COLO668 (cell line): ENCODE measurements around the gene PSMD3.

Experiments
- DNase-seq: peaks from one replicate; lab custom pipeline; 2025; ENCODE audit not compliant: unreplicated experiment; lab: John Stamatoyannopoulos, UW

The PSMD3 gene

GRCh38 chr17:39955726-39956225, 24.8 kb upstream of the PSMD3 start:
- DNase-seq: no peak

- DNase-seq: no peak
Observed at GRCh38 chr17:39960524-39961041, 20.0 kb upstream of the PSMD3 start.

- peak; percentile 64 for DNase-seq
Observed at GRCh38 chr17:39962642-39963220, 17.9 kb upstream of the PSMD3 start, which contains the start of gene GSDMA. Gene GSDMA (plus strand): TSS chr17:39963004. CDS start chr17:39965688, 2,684 bp downstream.

GRCh38 chr17:39963829-39964228, 16.8 kb upstream of the PSMD3 start:
- peak; percentile 44 for DNase-seq

- no peak for DNase-seq
Observed at GRCh38 chr17:39965017-39965699, 15.4 kb upstream of the PSMD3 start.

- DNase-seq: peak; percentile 2
Observed at GRCh38 chr17:39966771-39967170, 13.8 kb upstream of the PSMD3 start.

GRCh38 chr17:39968761-39969160, 11.8 kb upstream of the PSMD3 start:
- DNase-seq: no peak

GRCh38 chr17:39969375-39969774, 11.2 kb upstream of the PSMD3 start:
- DNase-seq: no peak

- DNase-seq: no peak
Observed at GRCh38 chr17:39970157-39970692, 10.4 kb upstream of the PSMD3 start.

- DNase-seq: no peak
Observed at GRCh38 chr17:39971076-39971603, 9.5 kb upstream of the PSMD3 start.

GRCh38 chr17:39972271-39972670, 8.3 kb upstream of the PSMD3 start:
- no peak for DNase-seq

GRCh38 chr17:39973496-39973895, 7.1 kb upstream of the PSMD3 start:
- DNase-seq: no peak

GRCh38 chr17:39974433-39974832, 6.2 kb upstream of the PSMD3 start:
- DNase-seq: no peak

- DNase-seq: no peak
Observed at GRCh38 chr17:39975801-39976200, 4.8 kb upstream of the PSMD3 start.

- no peak for DNase-seq
Observed at GRCh38 chr17:39979016-39979670, 1.5 kb upstream of the PSMD3 start.

- DNase-seq: peak; percentile 13
Observed at GRCh38 chr17:39979893-39980350, 685 bp upstream of the PSMD3 start.

- DNase-seq: no peak
Observed at GRCh38 chr17:39981207-39981741, 667 bp downstream of the PSMD3 start.

- no peak for DNase-seq
Observed at GRCh38 chr17:39981766-39982375, 1.3 kb downstream of the PSMD3 start.

GRCh38 chr17:39988206-39988810, 7.7 kb downstream of the PSMD3 start:
- no peak for DNase-seq

- DNase-seq: no peak
Observed at GRCh38 chr17:39994448-39994847, 13.8 kb downstream of the PSMD3 start.
